Fibroblast of mammary gland (primary cell): ENCODE measurements around the gene MYADML2.

ENCODE experiments used
- DNase-seq: peaks from one replicate; pipeline ENCODE4 v3.0.0-alpha.2; 2010; ENCODE audit warnings: low read depth
- H3K4me3 ChIP-seq: 2 replicates; pipeline ENCODE4 v1.5.1; 2011; ENCODE audit warnings: low read depth, mild to moderate bottlenecking, low read length, moderate library complexity; ENCODE audit not compliant: control insufficient read depth
- CTCF ChIP-seq: conservative IDR thresholded peaks from 2 replicates; pipeline ENCODE4 v1.5.1; 2011; ENCODE audit warnings: low read depth, low read length, inconsistent platforms; ENCODE audit not compliant: control insufficient read depth, insufficient read depth

Gene MYADML2

GRCh38 chr17:81926451-81927151 is 20.4 kb downstream of the MYADML2 start:
- H3K4me3 ChIP-seq: peak overlapping the region; percentile 71
- DNase-seq: peak; percentile 78
- TF ChIP-seq CTCF: no peak

GRCh38 chr17:81925860-81926450 is 21.1 kb downstream of the MYADML2 start:
- peak overlapping the region; percentile 71 for H3K4me3 ChIP-seq
- TF ChIP-seq CTCF: no peak
- DNase-seq: no peak

- TF ChIP-seq CTCF: no peak
- H3K4me3 ChIP-seq: no peak overlapping the region
- no peak for DNase-seq
Measured at GRCh38 chr17:81924557-81925532, 22.2 kb downstream of the MYADML2 start.

GRCh38 chr17:81923302-81924260 is 23.5 kb downstream of the MYADML2 start:
- H3K4me3 ChIP-seq: peak overlapping the region; percentile 31
- no peak for TF ChIP-seq CTCF
- peak; percentile 77 for DNase-seq

- TF ChIP-seq CTCF: no peak
- no peak for DNase-seq
- no peak overlapping the region for H3K4me3 ChIP-seq
Measured at GRCh38 chr17:81922566-81923301, 24.3 kb downstream of the MYADML2 start.
